Retina (tissue), 1 donor: ENCODE results near the gene CD22.

ENCODE experiments used
- DNase-seq: peaks from one replicate; pipeline ENCODE4 v3.0.0-alpha.2; 2016

Gene CD22

GRCh38 chr19:35315883-35316282 lies 13.1 kb upstream of the CD22 start:
- DNase-seq, result peak; percentile 44

DNA sequence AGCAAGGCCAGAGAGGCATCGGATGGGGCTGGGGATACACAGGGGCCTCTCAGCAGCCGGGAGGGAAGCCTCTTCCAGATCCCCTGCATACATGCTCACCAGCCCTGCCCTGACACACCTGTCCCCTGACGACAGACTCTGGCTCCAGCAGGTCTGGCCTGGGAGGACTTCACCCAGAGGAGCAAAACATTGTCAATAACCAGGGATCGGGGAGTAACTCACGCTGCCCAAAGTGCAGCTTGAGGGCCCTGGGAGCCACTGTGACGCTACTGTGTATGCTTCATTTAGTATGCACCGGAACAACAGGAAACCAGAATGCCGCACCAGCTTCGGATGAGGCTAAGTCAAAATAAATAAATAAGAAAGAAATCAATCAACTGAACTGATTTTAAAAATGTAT lies 12.4 kb upstream of the CD22 start:
- no peak for DNase-seq

GRCh38 chr19:35317464-35318043 lies 11.4 kb upstream of the CD22 start:
- no peak for DNase-seq

GRCh38 chr19:35318679-35319448 lies 10.1 kb upstream of the CD22 start:
- DNase-seq, result no peak

DNA sequence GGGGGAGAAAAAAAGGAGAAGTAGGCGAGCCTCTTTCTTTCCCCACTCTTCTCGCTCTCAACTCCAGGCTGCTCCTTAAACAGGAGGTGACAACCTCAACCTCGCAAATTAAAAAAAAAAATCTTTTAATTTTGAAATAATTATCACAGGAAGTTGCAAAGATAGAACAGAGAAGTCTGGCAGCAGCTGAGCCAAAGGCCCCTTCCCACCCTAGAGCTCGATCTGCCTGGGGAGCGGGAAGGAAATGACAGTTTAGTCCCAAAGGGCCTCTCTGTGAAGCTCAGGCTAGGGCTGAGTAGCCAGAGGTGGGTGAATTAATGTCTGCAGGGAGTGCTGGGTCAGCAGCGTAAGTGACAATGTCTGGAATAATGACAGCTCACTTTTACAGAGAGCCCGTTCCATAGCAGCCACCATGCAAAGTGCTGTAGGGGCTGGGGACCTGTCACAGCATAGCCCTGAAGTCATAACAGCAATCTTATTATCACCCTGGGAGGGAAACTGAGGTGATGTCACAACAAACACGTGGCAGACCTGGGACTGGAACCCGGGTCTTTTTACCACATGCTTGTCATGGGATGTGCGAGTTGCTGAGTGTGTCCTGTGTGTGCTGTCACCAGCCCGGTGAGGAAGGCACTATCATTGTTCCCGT lies 8.8 kb upstream of the CD22 start:
- no peak for DNase-seq

- no peak for DNase-seq
Measured at GRCh38 chr19:35321291-35321690, 7.7 kb upstream of the CD22 start.

DNA sequence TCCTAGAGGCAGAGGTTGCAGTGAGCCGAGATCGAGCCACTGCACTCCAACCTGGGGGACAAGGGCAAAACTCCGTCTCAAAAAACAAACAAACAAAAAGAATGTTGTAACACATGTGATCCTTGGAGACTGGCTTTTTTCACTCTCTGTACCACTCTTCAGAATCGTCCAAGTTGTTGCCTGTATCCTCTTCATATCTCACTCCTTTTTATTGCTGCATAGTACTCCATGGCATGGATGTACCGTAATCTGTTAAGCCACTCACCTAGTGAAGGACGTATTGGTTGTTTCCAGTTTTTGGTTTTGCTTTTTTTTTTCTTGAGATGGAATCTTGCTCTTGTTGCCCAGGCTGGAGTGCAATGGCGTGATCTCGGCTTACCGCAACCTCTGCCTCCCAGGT lies 7.0 kb upstream of the CD22 start:
- no peak for DNase-seq

DNA sequence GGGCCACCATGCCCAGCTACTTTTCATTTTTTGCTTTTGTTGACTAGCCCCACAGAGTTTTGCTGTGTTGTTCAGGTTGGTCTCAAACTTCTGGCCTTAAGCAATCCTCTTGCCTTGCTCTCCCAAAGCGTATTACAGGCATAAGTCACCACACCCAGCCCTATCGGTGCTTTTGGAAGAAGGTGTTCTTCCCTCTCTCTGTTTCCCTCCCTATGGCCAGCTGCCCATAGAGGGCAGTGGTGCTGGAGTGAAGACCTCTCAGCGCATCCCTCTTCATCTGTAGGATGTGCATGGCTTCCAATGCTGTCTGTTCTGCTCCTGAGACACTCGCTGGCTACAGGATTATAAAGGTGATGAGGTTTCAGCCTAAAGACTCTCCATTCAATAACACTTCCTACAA lies 1.3 kb upstream of the CD22 start:
- DNase-seq, result no peak

DNA sequence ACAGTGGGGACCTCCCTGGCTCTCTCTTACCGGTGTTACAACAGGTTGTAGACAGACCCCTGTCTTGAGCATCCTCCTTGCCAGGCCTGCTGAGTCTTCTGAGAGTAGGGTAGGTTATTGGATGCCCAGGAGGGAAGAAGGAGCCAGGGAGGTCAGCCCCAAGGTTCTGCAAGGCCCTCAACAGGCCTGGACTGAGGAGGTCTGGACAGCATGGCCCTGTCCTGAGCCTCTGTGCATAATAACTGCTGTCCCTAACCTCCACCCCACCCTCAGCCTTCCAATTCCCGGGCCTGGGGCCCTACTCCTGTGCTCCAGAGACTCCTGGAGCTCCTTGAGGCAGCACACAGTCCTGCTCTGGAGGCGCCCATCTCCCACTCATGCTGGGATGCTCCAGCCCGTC lies 336 bp downstream of the CD22 start:
- DNase-seq, result no peak

DNA sequence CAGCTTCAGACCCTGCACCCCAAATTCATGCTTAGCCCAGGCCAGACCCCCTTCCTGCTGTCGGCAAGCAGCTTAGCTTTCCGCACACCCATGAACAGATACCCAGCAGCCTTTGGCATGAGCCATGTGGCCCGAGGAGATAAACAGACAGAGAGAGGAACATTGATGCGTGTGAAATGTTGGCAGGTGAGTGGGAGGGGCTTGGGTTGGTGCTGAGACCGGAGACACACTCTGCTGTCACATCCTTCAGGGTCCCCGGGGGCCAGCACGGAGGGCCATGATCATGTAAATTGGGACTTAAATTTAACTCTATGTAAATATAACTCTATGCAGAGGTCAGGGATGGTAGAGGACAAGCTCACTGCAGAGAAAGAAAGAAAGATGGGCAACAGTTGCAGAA lies 1.5 kb downstream of the CD22 start:
- no peak for DNase-seq

- DNase-seq, result no peak
Measured at GRCh38 chr19:35331551-35332214, 2.7 kb downstream of the CD22 start.

DNA sequence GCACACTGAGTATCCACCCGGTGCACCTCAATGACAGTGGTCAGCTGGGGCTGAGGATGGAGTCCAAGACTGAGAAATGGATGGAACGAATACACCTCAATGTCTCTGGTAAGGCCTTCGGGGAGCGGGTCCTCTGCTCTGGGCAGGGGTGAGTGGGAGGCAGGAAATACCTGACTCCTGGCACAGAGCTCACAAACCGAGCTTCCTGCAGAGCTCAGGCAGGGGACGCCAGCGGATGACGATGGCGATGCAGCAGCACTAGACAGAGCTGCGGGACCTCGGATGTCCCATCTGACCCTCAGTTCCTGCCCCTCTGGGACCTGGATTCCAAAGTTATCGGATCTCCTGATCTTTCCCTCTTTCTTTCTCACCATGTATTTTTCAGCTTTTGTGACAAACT lies 3.8 kb downstream of the CD22 start:
- no peak for DNase-seq

DNA sequence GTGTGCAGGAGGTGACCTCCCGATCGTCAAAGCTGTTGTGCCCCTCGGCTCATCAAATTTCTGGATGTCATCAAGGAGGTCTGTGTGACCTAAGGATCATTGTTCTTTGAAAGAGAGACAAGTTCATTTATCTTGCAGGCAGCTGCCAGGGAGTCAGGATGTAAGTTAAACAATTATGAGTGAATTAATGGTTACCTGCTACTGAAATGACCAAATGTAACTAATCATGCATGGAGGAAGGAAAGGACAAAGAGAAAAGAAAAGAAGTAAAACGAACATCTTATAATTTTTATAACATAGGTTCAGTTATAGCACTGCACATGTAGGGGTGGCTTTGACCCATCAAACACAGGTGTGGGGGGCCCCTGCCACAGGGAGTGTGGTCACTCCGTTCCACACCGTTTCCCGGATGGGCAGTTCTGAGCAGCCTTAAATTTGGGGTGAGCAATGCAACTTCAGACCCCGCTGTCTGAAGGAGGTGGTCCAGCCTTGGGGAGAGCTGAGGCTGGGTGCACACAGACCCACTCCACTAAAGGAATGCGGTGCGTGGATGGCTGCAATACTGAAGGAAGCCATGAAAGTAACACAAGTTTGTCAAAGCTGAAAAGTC lies 5.3 kb downstream of the CD22 start:
- no peak for DNase-seq

- no peak for DNase-seq
Measured at GRCh38 chr19:35336166-35336955, 7.4 kb downstream of the CD22 start.

- no peak for DNase-seq
Measured at GRCh38 chr19:35337097-35337983, 8.4 kb downstream of the CD22 start.

GRCh38 chr19:35337984-35338296 lies 9.0 kb downstream of the CD22 start:
- DNase-seq, result no peak

GRCh38 chr19:35340431-35340830 lies 11.4 kb downstream of the CD22 start:
- DNase-seq, result no peak

DNA sequence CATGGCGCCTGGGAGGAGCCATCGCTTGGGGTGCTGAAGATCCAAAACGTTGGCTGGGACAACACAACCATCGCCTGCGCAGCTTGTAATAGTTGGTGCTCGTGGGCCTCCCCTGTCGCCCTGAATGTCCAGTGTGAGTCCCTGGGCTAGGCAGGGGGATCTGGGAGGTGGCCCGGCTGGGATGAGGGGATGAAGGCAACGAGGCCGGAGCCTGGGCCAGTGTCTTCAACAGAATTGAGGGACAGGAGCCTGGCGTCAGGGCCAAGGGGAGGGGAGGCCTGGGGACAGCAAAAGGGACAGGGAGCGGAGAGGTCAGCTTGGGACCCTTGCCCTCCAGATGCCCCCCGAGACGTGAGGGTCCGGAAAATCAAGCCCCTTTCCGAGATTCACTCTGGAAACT lies 12.0 kb downstream of the CD22 start:
- no peak for DNase-seq

DNA sequence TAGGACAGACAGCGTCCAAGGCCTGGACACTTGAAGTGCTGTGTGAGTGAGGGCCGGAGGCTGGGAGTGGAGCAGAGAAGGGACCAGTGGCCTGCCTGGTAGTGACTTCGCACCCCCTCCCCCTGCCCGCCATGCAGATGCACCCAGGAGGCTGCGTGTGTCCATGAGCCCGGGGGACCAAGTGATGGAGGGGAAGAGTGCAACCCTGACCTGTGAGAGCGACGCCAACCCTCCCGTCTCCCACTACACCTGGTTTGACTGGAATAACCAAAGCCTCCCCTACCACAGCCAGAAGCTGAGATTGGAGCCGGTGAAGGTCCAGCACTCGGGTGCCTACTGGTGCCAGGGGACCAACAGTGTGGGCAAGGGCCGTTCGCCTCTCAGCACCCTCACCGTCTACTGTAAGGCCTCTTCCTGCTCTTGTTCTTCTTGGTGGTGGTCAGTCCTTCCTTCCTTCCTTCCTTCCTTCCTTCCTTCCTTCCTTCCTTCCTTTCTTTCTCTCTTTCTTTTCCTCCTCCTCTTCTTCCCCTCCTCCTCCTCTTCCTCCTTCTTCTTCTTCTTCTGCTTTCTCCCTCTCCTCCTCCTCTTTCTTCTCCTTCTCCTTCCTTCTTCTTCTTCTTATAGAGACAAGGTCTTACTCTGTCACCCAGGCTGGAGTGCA lies 12.7 kb downstream of the CD22 start:
- no peak for DNase-seq

DNA sequence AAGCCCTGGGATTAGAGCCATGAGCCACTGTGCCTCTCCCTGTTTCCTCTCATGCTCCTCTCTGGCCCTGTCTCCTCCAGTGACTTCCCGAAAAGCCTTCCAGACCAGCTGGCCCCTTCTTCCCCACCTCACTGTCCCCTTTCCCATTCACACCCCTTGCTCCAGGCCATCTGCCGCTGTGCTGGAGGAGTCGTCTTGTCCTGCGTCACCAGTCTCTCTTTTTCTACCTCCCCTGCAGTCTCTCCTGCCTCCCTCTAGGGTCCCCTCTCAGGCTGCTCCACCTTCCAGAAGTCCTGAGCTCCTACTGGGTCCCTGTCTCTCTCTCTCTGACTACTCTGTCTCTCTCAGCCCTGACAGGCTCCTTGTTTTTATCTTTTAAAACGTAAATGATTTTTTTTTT lies 13.4 kb downstream of the CD22 start:
- peak; percentile 45 for DNase-seq

GRCh38 chr19:35344511-35345031 lies 15.6 kb downstream of the CD22 start:
- DNase-seq, result no peak
